Measurements from ENCODE around the gene DCUN1D4.

DCUN1D4 gene

DNA sequence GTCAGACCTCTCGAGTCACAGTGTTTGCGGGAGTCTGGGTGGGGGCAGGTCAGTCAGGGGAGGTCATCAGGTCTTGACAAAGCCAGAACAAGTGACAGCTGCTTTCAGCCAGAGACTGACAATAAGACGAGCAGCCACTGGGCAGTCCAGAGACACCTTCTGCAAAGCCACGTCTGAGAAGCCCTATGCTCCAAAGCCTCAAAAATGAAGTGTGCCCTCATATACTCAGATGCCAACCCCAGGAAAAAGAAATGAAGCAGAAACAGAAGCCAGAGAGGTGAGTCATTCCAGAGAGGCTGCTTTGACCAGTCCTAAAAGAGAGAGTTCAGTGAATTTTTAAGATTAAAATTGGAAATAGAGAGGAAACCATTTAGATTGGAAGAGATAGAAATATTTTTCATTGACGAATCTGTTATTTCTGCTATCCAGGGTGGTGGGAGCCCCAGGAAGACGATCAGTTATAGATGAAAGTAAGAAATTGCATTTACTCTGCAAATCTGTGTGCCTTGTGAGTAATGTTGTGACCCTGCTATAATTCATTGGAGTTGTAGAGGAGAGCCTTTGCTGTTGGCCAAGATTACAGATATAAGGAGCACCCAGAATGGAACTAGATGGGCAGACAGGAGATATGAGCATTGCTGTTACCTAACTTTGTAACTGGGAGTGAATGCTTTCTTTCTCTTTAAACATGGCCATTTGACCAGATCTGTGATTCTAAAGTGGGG is 99.3 kb downstream of the DCUN1D4 start:
- no peak for TF ChIP-seq NFIC (IDR thresholded peaks at IDR 0.05)
- TF ChIP-seq TEAD4 (IDR thresholded peaks at IDR 0.05) = no peak
- TF ChIP-seq FOXM1 (IDR thresholded peaks at IDR 0.05; ENCODE audit: borderline replicate concordance, low read depth) = no peak
- TF ChIP-seq ZBTB7A (IDR thresholded peaks at IDR 0.05; ENCODE audit: low read depth) = no peak
- no peak for TF ChIP-seq YY1 (IDR thresholded peaks at IDR 0.05; ENCODE audit: low read depth)

DNA sequence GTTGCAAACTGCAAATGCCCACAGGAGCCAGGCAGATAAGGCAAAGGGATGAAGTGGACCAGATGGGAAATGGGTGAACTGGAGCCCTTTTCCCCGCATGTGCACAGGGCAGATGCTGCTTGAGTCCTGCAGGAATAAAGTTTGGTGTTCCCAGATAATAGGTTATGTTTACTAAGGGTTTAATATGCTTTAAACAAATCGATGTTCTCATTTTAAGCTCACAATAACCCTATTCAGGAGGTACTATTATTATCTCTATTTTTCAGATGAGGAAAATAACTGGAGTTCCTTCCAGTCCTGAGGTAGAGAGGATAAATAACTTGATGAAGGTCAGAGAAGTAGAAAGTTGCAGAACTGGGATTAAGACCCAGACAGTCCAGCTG is 99.9 kb downstream of the DCUN1D4 start:
- TF ChIP-seq TAF1 (IDR thresholded peaks at IDR 0.05; ENCODE audit: low read depth) = no peak
- TF ChIP-seq, protein P1, sequence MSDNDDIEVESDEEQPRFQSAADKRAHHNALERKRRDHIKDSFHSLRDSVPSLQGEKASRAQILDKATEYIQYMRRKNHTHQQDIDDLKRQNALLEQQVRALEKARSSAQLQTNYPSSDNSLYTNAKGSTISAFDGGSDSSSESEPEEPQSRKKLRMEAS (IDR thresholded peaks at IDR 0.05) = no peak
- TF ChIP-seq EGR1 (IDR thresholded peaks at IDR 0.05) = no peak
- TF ChIP-seq CREB1 (IDR thresholded peaks at IDR 0.05; ENCODE audit: low read depth) = no peak

GRCh38 chr4:51943221-51943620 is 100.3 kb downstream of the DCUN1D4 start:
- TF ChIP-seq TEAD4 (IDR thresholded peaks at IDR 0.05) (0 out of 2 replicates have a peak, but pooled peaks have one; percentile 8), FOXM1 (IDR thresholded peaks at IDR 0.05; ENCODE audit: borderline replicate concordance, low read depth) (no peak), REST (IDR thresholded peaks at IDR 0.05; ENCODE audit: low read depth) (no peak)
- TF ChIP-seq, protein P1 (IDR thresholded peaks at IDR 0.05) = no peak
- TF ChIP-seq, protein P2, sequence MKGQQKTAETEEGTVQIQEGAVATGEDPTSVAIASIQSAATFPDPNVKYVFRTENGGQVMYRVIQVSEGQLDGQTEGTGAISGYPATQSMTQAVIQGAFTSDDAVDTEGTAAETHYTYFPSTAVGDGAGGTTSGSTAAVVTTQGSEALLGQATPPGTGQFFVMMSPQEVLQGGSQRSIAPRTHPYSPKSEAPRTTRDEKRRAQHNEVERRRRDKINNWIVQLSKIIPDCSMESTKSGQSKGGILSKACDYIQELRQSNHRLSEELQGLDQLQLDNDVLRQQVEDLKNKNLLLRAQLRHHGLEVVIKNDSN (IDR thresholded peaks at IDR 0.05) = no peak

DNA sequence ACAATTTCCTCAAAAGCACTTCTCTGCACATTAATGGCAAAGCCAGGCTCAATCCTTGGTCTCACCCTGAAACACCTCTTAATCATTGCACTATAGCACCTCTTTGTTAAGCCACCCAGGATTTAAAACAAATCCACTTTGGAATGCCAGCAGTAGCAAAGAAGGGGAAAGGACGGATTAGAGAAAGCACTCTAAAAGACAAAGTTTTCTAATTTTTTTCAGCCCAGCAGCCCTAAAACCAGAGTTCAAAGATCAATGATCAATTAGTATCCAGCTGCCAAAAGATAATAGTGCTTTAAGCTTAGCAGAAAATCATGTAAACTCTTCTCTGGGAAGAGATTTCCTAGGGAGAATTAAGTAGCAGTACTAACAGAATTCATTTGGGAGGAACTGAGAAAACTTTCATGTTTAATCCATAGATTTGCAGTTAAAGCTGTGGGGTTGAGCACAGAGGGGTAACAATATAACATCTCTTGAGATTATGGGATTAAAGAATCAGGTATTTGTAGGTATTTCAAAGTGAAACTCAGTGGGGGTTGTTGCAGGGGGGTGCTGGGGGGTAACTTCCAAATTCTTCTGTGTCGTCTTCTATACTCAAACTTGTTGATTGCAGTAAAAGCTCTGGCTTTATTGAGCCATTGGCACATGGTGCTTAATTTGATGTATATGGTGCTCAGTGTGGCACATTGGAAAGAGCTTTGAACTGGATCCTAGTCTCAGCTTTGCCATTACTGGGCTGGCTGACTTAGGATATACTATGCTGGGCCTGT is 115.4 kb downstream of the DCUN1D4 start:
- no peak for TF ChIP-seq TCF12 (IDR thresholded peaks at IDR 0.05; ENCODE audit: low read depth)
- TF ChIP-seq EGR1 (IDR thresholded peaks at IDR 0.05) = no peak
- TF ChIP-seq YY1 (IDR thresholded peaks at IDR 0.05; ENCODE audit: low read depth) = no peak
- no peak for TF ChIP-seq TAF1 (IDR thresholded peaks at IDR 0.05; ENCODE audit: low read depth)
- TF ChIP-seq EP300 (IDR thresholded peaks at IDR 0.05; ENCODE audit: borderline replicate concordance) = no peak
- TF ChIP-seq ZBTB7A (IDR thresholded peaks at IDR 0.05; ENCODE audit: low read depth) = no peak
- no peak for TF ChIP-seq FOXM1 (IDR thresholded peaks at IDR 0.05; ENCODE audit: borderline replicate concordance, low read depth)
- TF ChIP-seq, protein P2 (IDR thresholded peaks at IDR 0.05) = no peak
- TF ChIP-seq TEAD4 (IDR thresholded peaks at IDR 0.05) = no peak
- TF ChIP-seq REST (IDR thresholded peaks at IDR 0.05; ENCODE audit: low read depth) = no peak
- no peak for TF ChIP-seq CEBPB (IDR thresholded peaks at IDR 0.05)

DNA sequence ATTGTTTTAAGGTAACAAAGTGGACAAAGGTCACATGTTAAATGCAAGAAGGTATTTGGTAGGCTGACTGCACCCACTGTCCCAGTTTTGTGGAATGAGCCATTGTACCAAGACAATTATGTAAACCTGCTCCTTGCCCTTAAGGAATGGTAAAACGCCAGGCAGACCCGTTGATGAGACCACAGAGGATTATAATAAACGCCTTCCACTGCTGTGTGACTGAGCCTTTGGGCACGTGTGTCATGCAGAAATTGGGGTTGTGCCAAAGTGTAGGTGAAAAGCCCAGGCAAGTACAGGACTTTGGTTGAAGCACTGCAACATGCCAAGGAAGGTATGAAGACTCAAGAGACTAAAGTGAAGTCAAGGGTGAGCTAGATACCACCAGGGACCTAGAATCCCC is 117.5 kb downstream of the DCUN1D4 start:
- TF ChIP-seq YY1 (IDR thresholded peaks at IDR 0.05; ENCODE audit: low read depth) (no peak), EP300 (IDR thresholded peaks at IDR 0.05; ENCODE audit: borderline replicate concordance) (no peak), TCF12 (IDR thresholded peaks at IDR 0.05; ENCODE audit: low read depth) (no peak), CREB1 (IDR thresholded peaks at IDR 0.05; ENCODE audit: low read depth) (no peak), RAD21 (IDR thresholded peaks at IDR 0.05; ENCODE audit: low read depth) (no peak), EGR1 (IDR thresholded peaks at IDR 0.05) (no peak), TAF1 (IDR thresholded peaks at IDR 0.05; ENCODE audit: low read depth) (no peak), CEBPB (IDR thresholded peaks at IDR 0.05) (no peak), TEAD4 (IDR thresholded peaks at IDR 0.05) (no peak), FOXM1 (IDR thresholded peaks at IDR 0.05; ENCODE audit: borderline replicate concordance, low read depth) (no peak), ZBTB7A (IDR thresholded peaks at IDR 0.05; ENCODE audit: low read depth) (no peak), NFIC (IDR thresholded peaks at IDR 0.05) (no peak), REST (IDR thresholded peaks at IDR 0.05; ENCODE audit: low read depth) (no peak)
- TF ChIP-seq, protein P1 (IDR thresholded peaks at IDR 0.05) = no peak
- TF ChIP-seq, protein P2 (IDR thresholded peaks at IDR 0.05) = no peak

All from Ishikawa (cell line).